HepG2 (cell line): Measurements from ENCODE around the gene CFAP206. TPM values are rescaled to one million over a fixed set of nuclear protein-coding genes. Genes with fewer than 3 reads are reported as not detected.

Experiments
- ATAC-seq: fragments of 200-7000 bp; cut with Tn5 transposase; 3 replicates; pipeline ENCODE4 v1.9.1; 2020; ENCODE audit warnings: mild to moderate bottlenecking, moderate library complexity
- BruUV-seq: library from RNA; stranded (reverse); fragments of 400-500 nt; replicated peaks from 2 replicates; lab custom pipeline; 2021; lab: Mats Ljungman, UMichigan
- CTCF ChIA-PET: fragments of 300-600 bp; formaldehyde crosslinking; extraction: SDS; loops from one replicate; lab custom pipeline; 2021; ENCODE audit warnings: low total read pairs, inconsistent platforms, low intra/inter-chr PET ratio; lab: Yijun Ruan, JAX
- POLR2A ChIA-PET: fragments of 350-600 bp; sonication (Branson Sonifier 250); formaldehyde crosslinking; loops from one replicate; lab custom pipeline; 2020; ENCODE audit warnings: antibody characterized with exemption, inconsistent platforms; lab: Yijun Ruan, JAX
- DNase-seq: peaks from one replicate; pipeline ENCODE4 v3.0.0-alpha.2; 2015; ENCODE audit warnings: low spot score
- FAIRE-seq: peaks from 3 replicates; lab custom pipeline; 2011; peaks lifted over from hg19 to GRCh38; lab: Jason Lieb, UNC
- H2AFZ ChIP-seq: one replicate; pipeline ENCODE4 v1.6.1; 2011; ENCODE audit warnings: low read length, inconsistent platforms
- H3K27ac ChIP-seq: fragments of 300-600 bp; 3 replicates; pipeline ENCODE4 v1.8.0; 2011; ENCODE audit warnings: mixed run types, mild to moderate bottlenecking, mixed read lengths, low read length, inconsistent platforms; ENCODE audit not compliant: insufficient read depth; ENCODE audit errors: extremely low read length
- H3K27me3 ChIP-seq, 2 experiments: fragments of 200-600 bp in 1 of 2; 2 replicates in 1 of 2; 3 replicates in 1 of 2; pipeline versions ENCODE4 v1.6.0 to v1.8.0; 2011; ENCODE audit warnings: low read length in 2 of 2, mild to moderate bottlenecking in 2 of 2, moderate library complexity in 2 of 2, inconsistent platforms in 1 of 2; ENCODE audit not compliant: insufficient read depth in 2 of 2, control insufficient read depth in 1 of 2
- H3K36me3 ChIP-seq, 2 experiments: fragments of 200-600 bp in 1 of 2; replicated peaks in 1 of 2; 2 replicates in 1 of 2; 3 replicates in 1 of 2; pipeline versions ENCODE4 v1.5.1 to v1.8.0; 2011; ENCODE audit warnings: low read length in 2 of 2, inconsistent platforms in 1 of 2; ENCODE audit not compliant: insufficient read depth in 2 of 2, control insufficient read depth in 1 of 2
- H3K4me1 ChIP-seq: 2 replicates; pipeline ENCODE4 v1.5.1; 2012; ENCODE audit warnings: low read length, inconsistent platforms; ENCODE audit not compliant: insufficient read depth
- H3K4me2 ChIP-seq: 2 replicates; pipeline ENCODE4 v1.6.0; 2011; ENCODE audit warnings: low read depth, low read length, inconsistent platforms
- H3K4me3 ChIP-seq, 3 experiments: fragments of 200-600 bp in 1 of 3; sonication (generic), shearing (Covaris generic) in 1 of 3; replicated peaks in 1 of 3; 2 replicates each; pipeline ENCODE4 v1.5.1; 2011 to 2016; ENCODE audit warnings: low read length in 3 of 3, inconsistent platforms in 2 of 3, low read depth in 2 of 3, mild to moderate bottlenecking in 2 of 3, control low read depth in 1 of 3, mixed read lengths in 1 of 3; ENCODE audit not compliant: insufficient read depth in 1 of 3
- H3K79me2 ChIP-seq: one replicate; pipeline ENCODE4 v1.6.1; 2011; ENCODE audit warnings: low read length, inconsistent platforms; ENCODE audit not compliant: insufficient read depth
- H3K9ac ChIP-seq: 2 replicates; pipeline ENCODE4 v1.6.0; 2011; ENCODE audit warnings: mild to moderate bottlenecking, low read depth, low read length, inconsistent platforms; ENCODE audit not compliant: insufficient read depth
- H3K9me3 ChIP-seq: 2 replicates; pipeline ENCODE4 v1.5.1; 2012; ENCODE audit warnings: mild to moderate bottlenecking, low read length
- H4K20me1 ChIP-seq: 2 replicates; pipeline ENCODE4 v1.6.0; 2011; ENCODE audit warnings: inconsistent platforms, mild to moderate bottlenecking, low read length, moderate library complexity; ENCODE audit not compliant: insufficient read depth
- HNRNPUL1 ChIP-seq: fragments of 200-400 bp; formaldehyde crosslinking; IDR thresholded peaks from 2 replicates; pipeline ENCODE4 v1.6.1; 2017; ENCODE audit warnings: low read depth, mild to moderate bottlenecking, low read length, moderate library complexity
- IKZF1 ChIP-seq: fragments of 450-650 bp; IDR thresholded peaks from 2 replicates; pipeline ENCODE4 v1.7.1; 2016
- ISL2 ChIP-seq: sonication (generic); formaldehyde crosslinking; IDR thresholded peaks from 2 replicates; pipeline ENCODE4 v1.5.0; 2020; ENCODE audit warnings: missing genetic modification reagents
- JDP2 ChIP-seq: sonication (generic); formaldehyde crosslinking; IDR thresholded peaks from 2 replicates; pipeline ENCODE4 v1.8.1; 2022; ENCODE audit warnings: missing genetic modification reagents, borderline replicate concordance
- NCOA2 ChIP-seq: sonication (generic); formaldehyde crosslinking; IDR thresholded peaks from 2 replicates; pipeline ENCODE4 v1.8.0; 2022; ENCODE audit warnings: inconsistent platforms
- PCBP1 ChIP-seq: fragments of 200-400 bp; formaldehyde crosslinking; IDR thresholded peaks from 2 replicates; pipeline ENCODE4 v1.6.1; 2017; ENCODE audit warnings: mild to moderate bottlenecking, low read depth, low read length, borderline replicate concordance
- SOX13 ChIP-seq, 3 experiments: fragments of 450-650 bp in 1 of 3; sonication (generic) in 1 of 3; formaldehyde crosslinking in 1 of 3; IDR thresholded peaks in 2 of 3; conservative IDR thresholded peaks in 1 of 3; 2 replicates each; pipeline versions ENCODE4 v1.5.0 to v1.6.1; 2016 to 2020; ENCODE audit warnings: antibody characterized with exemption in 1 of 3, mild to moderate bottlenecking in 1 of 3, missing compliant biosample characterization in 1 of 3, missing genetic modification reagents in 1 of 3, moderate library complexity in 1 of 3
- TRIM24 ChIP-seq: sonication (generic); formaldehyde crosslinking; IDR thresholded peaks from 2 replicates; pipeline ENCODE4 v1.8.0; 2022; ENCODE audit warnings: mild to moderate bottlenecking, missing genetic modification reagents
- ZNF850 ChIP-seq: sonication (generic); formaldehyde crosslinking; conservative IDR thresholded peaks from 2 replicates; pipeline ENCODE4 v1.9.0; 2021; ENCODE audit warnings: mild to moderate bottlenecking, missing genetic modification reagents
- WGBS: methylation state at CpG from one replicate; pipeline ENCODE4 v1.1.6; 2017; ENCODE audit warnings: low lambda C conversion rate; 5-methylcytosine and 5-hydroxymethylcytosine counted together
- in situ Hi-C: cut with HindIII; loops from 2 replicates; pipeline ENCODE4 v1.10.0; 2017; ENCODE audit warnings: low pct_unique_long_range_greater_than_20kb; ENCODE audit not compliant: extremely low pct_ligation_motif_present
- intact Hi-C: fragments of 100-400 bp; cut with micrococcal nuclease; formaldehyde crosslinking; loops from one replicate; pipeline ENCODE4 v1.10.0; 2022; ENCODE audit not compliant: unreplicated experiment
- polyA plus RNA-seq, 8 experiments: library from polyadenylated mRNA; depleted of rRNA in 3 of 8; stranded (reverse) in 7 of 8; unstranded in 1 of 8; fragments of >200 nt; fragmentation: Illumina TruSeq in 4 of 8; extraction: Trizol in 4 of 8; gene quantifications; 2 replicates each; pipeline versions ENCODE4 v1.2.1 to v1.2.3, GENCODE V29; 2011 to 2016; ENCODE audit warnings: low read depth in 4 of 8, missing spikeins in 1 of 8, mixed read lengths in 1 of 8; ENCODE audit not compliant: insufficient read depth in 1 of 8
- total RNA-seq, 5 experiments: library from RNA; depleted of rRNA; stranded (reverse); fragments of >200 nt; fragmentation: Illumina TruSeq; extraction: Trizol; gene quantifications; 2 replicates each; pipeline ENCODE4 v1.2.3, GENCODE V29; 2016; ENCODE audit warnings: low read depth in 1 of 5
- TF ChIP-seq, protein P1 (sequence below): sonication (generic); formaldehyde crosslinking; IDR thresholded peaks from 2 replicates; pipeline ENCODE4 v1.5.0; 2020; ENCODE audit warnings: missing genetic modification reagents
- TF ChIP-seq, protein P2 (sequence below): IDR thresholded peaks from 2 replicates; pipeline ENCODE4 v1.6.1; 2016; ENCODE audit warnings: missing biosample characterization, missing genetic modification reagents, low read depth
- TF ChIP-seq, protein P3 (sequence below): sonication (generic); formaldehyde crosslinking; IDR thresholded peaks from 2 replicates; pipeline ENCODE4 v1.5.0; 2020; ENCODE audit warnings: mild to moderate bottlenecking, missing genetic modification reagents

The CFAP206 gene
- total and polyA plus RNA-seq, 2 of the 13 experiments (the other 11 are each of a cell fraction or from before 2014, with no cell fraction given) = not detected

DNA sequence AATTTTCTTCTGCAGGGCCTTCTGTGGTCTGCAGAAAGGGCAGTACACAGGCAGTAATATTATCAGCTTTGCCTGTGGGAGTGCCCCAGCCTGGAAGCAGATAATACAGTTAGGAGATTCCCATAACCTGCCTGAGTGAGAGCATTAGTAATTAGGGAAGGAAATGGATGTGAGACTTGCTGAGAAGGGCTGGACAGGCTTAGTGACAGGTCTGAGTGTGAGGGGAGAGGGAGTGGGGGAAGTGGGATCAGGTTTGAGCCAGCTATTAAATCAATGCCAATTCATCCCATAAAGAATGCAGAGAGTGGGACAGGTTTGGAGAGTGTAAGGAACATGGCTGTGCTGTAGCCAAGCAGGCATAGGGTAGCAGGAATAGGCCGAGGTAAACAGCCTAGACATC lies 10.1 kb upstream of the CFAP206 start:
- Histone ChIP-seq H3K4me1 (no peaks in the 10 kb centered on the region), H3K4me3 (no peak overlapping the region), H3K36me3 (no peaks in the 10 kb centered on the region), H3K79me2 (no peaks in the 10 kb centered on the region), H3K27me3 (no peaks in the 10 kb centered on the region; a peak in 1 of 5 replicates), H4K20me1 (no peaks in the 10 kb centered on the region), H2AFZ (no peak overlapping the region), H3K4me2 (no peak overlapping the region), H3K27ac (no peak overlapping the region), H3K9me3 (no peaks in the 10 kb centered on the region), H3K9ac (no peak overlapping the region)
- intact Hi-C loops = no loop called here
- POLR2A ChIA-PET = no interaction called here
- ATAC-seq (no peak), DNase-seq (no peak), FAIRE-seq (no peak)
- WGBS = 0% methylated on average over 1 of the region's 1 CpG
- BruUV-seq = no TSS peak
- in situ Hi-C loops = no loop called here
- TF ChIP-seq, protein P1, sequence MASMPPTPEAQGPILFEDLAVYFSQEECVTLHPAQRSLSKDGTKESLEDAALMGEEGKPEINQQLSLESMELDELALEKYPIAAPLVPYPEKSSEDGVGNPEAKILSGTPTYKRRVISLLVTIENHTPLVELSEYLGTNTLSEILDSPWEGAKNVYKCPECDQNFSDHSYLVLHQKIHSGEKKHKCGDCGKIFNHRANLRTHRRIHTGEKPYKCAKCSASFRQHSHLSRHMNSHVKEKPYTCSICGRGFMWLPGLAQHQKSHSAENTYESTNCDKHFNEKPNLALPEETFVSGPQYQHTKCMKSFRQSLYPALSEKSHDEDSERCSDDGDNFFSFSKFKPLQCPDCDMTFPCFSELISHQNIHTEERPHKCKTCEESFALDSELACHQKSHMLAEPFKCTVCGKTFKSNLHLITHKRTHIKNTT = no peak
- no peak for TF ChIP-seq TRIM24 (CRISPR knock-in tag)
- CTCF ChIA-PET = no interaction called here

DNA sequence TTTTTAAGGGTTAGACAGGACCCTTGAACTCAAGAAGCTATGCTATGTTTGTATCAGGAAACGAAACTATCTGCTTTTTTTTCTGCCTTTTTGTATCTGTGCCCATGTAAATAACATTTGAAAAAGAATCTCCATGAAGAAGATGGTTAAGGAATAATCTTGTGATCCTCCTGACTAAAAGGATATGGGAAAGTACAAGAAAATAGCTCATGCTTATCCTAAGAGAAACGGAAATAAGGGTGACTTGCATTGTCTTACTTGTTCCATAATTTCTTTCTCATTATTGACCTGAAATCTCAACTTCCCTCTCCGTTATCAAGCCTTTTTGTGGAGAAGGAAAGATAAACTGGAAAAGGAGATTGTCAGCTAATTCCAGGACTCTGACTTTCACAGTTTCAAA lies 5.9 kb upstream of the CFAP206 start:
- Histone ChIP-seq H3K27me3 (no peaks in the 10 kb centered on the region; a peak in 1 of 5 replicates), H3K4me2 (no peak overlapping the region), H3K27ac (no peak overlapping the region), H3K9ac (no peak overlapping the region), H3K4me1 (no peaks in the 10 kb centered on the region), H3K9me3 (no peaks in the 10 kb centered on the region), H2AFZ (no peak overlapping the region), H3K4me3 (no peak overlapping the region), H4K20me1 (no peaks in the 10 kb centered on the region), H3K79me2 (no peaks in the 10 kb centered on the region), H3K36me3 (no peaks in the 10 kb centered on the region)
- FAIRE-seq = no peak
- 29% methylated on average over 3 of the region's 3 CpGs for WGBS
- TF ChIP-seq HNRNPUL1 = no peak
- TF ChIP-seq ISL2 (CRISPR knock-in tag) = no peak
- TF ChIP-seq, protein P2, sequence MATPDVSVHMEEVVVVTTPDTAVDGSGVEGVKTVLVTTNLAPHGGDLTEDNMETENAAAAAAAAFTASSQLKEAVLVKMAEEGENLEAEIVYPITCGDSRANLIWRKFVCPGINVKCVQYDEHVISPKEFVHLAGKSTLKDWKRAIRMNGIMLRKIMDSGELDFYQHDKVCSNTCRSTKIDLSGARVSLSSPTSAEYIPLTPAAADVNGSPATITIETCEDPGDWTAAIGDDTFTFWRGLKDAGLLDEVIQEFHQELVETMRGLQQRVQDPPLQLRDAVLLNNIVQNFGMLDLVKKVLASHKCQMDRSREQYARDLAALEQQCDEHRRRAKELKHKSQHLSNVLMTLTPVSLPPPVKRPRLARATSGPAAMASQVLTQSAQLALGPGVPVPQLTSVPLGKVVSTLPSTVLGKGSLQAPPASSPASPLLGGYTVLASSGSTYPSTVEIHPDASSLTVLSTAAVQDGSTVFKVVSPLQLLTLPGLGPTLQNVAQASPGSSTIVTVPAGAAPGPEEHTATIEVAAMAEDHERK (CRISPR knock-in tag) = no peak
- no peak for TF ChIP-seq PCBP1
- TF ChIP-seq SOX13 (IDR thresholded peaks at IDR 0.05) = no peak
- no peak for TF ChIP-seq SOX13 (CRISPR knock-in tag; conservative IDR thresholded peaks at IDR 0.05 in 1 of 2, IDR thresholded peaks at IDR 0.05 in 1 of 2)
- TF ChIP-seq, protein P3, sequence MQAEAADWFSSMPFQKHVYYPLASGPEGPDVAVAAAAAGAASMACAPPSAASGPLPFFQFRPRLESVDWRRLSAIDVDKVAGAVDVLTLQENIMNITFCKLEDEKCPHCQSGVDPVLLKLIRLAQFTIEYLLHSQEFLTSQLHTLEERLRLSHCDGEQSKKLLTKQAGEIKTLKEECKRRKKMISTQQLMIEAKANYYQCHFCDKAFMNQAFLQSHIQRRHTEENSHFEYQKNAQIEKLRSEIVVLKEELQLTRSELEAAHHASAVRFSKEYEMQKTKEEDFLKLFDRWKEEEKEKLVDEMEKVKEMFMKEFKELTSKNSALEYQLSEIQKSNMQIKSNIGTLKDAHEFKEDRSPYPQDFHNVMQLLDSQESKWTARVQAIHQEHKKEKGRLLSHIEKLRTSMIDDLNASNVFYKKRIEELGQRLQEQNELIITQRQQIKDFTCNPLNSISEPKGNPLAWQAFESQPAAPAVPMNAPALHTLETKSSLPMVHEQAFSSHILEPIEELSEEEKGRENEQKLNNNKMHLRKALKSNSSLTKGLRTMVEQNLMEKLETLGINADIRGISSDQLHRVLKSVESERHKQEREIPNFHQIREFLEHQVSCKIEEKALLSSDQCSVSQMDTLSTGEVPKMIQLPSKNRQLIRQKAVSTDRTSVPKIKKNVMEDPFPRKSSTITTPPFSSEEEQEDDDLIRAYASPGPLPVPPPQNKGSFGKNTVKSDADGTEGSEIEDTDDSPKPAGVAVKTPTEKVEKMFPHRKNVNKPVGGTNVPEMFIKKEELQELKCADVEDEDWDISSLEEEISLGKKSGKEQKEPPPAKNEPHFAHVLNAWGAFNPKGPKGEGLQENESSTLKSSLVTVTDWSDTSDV (CRISPR knock-in tag) = no peak
- TF ChIP-seq JDP2 = no peak
- TF ChIP-seq NCOA2 = no peak
- no peak for TF ChIP-seq IKZF1
- no peak for TF ChIP-seq ZNF850 (CRISPR knock-in tag)
- DNase-seq = no peak
- BruUV-seq = no TSS peak
- ChIA-PET CTCF (no interaction called here), POLR2A (no interaction called here)
- in situ Hi-C loops = no loop called here
- ATAC-seq = no peak
- intact Hi-C loops = no loop called here
